Transverse colon (tissue), 4 donors: ENCODE measurements around the gene LCAT. TPM values are rescaled to one million over a fixed set of nuclear protein-coding genes. Genes with fewer than 3 reads are reported as not detected.

Experiments
- DNase-seq: peaks from one replicate; pipeline ENCODE4 v3.0.0-alpha.2; 2019
- H3K27ac ChIP-seq, 4 donors: fragments of 200-600 bp; sonication (generic); 2 replicates each; pipeline ENCODE4 v1.5.1; 2016 to 2018; ENCODE audit warnings: inconsistent platforms in 4 of 4
- H3K27me3 ChIP-seq: fragments of 200-600 bp; sonication (generic); 2 replicates; pipeline ENCODE4 v1.5.1; 2017; ENCODE audit warnings: inconsistent platforms
- H3K36me3 ChIP-seq, 4 donors: fragments of 200-600 bp; sonication (generic); 2 replicates each; pipeline ENCODE4 v1.5.1; 2017 to 2019; ENCODE audit warnings: inconsistent platforms in 4 of 4
- H3K4me1 ChIP-seq, 4 donors: fragments of 200-600 bp; sonication (generic); 2 replicates each; pipeline ENCODE4 v1.5.1; 2017 to 2020; ENCODE audit warnings: inconsistent platforms in 4 of 4
- H3K4me3 ChIP-seq, 4 donors: fragments of 200-600 bp; sonication (generic); 1 replicate in 1 of 4; 2 replicates in 3 of 4; pipeline versions ENCODE4 v1.5.1 to v1.6.1; 2017 to 2019; ENCODE audit warnings: inconsistent platforms in 4 of 4
- H3K9me3 ChIP-seq, 2 donors: fragments of 200-600 bp; sonication (generic); 2 replicates each; pipeline ENCODE4 v1.5.1; 2017 to 2019; ENCODE audit warnings: inconsistent platforms in 2 of 2
- EP300 ChIP-seq: sonication (generic); formaldehyde crosslinking; IDR thresholded peaks from one replicate; pipeline ENCODE4 v1.6.1; 2017; ENCODE audit warnings: antibody characterized with exemption, low read depth
- POLR2A ChIP-seq: fragments of 450-650 bp; IDR thresholded peaks from one replicate; pipeline ENCODE4 v1.6.1; 2016; ENCODE audit warnings: antibody characterized with exemption, mild to moderate bottlenecking, moderate library complexity
- POLR2AphosphoS5 ChIP-seq, 3 donors: sonication (generic); formaldehyde crosslinking; IDR thresholded peaks; one replicate each; pipeline ENCODE4 v1.6.1; 2016; ENCODE audit warnings: antibody characterized with exemption in 3 of 3
- WGBS, 2 donors: methylation state at CpG; one replicate each; pipeline ENCODE4 v1.1.5; 2018; ENCODE audit warnings: low coverage in 1 of 2; 5-methylcytosine and 5-hydroxymethylcytosine counted together
- in situ Hi-C, 4 donors: fragments of 200-750 bp; cut with MboI; loops; one replicate each; pipeline versions ENCODE4 v1.15.0 to v1.15.1; 2017; ENCODE audit warnings: low sequenced_read_pairs in 3 of 4, low pct_ligation_motif_present in 1 of 4, low pct_unique_long_range_greater_than_20kb in 1 of 4
- intact Hi-C: fragments of 100-400 bp; cut with DNase I; formaldehyde crosslinking; loops from one replicate; pipeline ENCODE4 v1.15.1; 2023; ENCODE audit warnings: low total_unique reads
- total RNA-seq, 4 donors: library from RNA; depleted of rRNA; stranded (reverse); fragments of >200 nt; gene quantifications; one replicate each; pipeline ENCODE4 v1.1.0, GENCODE V29; 2016
- TF ChIP-seq, protein P1 (sequence below), 5 experiments: fragments of 200-600 bp in 3 of 5; fragments of 450-650 bp in 2 of 5; sonication (generic) in 3 of 5; IDR thresholded peaks; 1 replicate in 2 of 5; 2 replicates in 3 of 5; pipeline ENCODE4 v1.5.1; 2016 to 2017; ENCODE audit warnings: antibody characterized with exemption in 5 of 5, inconsistent platforms in 3 of 5, mild to moderate bottlenecking in 2 of 5, moderate library complexity in 1 of 5

The LCAT gene
- total RNA-seq, 4 donors from 2014 or later = 2.2 to 30.7 (median 4.2) TPM

DNA sequence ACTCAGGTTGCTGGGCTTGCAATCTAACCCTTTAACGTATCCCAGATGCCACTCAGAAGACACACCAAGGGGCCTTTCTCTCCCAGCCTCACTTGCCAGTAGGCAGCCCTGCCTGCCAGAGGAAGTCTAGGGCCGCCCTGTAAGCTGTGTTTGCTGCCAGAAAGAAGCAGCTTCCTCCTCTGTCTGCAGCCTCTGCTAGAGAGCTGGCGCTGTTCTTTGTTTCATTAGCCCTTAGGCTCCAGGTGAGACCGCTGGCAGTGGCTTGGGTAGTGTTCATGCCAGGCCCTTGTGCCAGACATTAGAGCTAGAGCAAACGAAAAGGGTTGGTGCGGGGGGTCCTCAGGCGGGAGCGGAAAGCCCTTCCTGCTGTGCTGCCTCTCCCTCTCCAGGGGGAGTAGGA is 21.2 kb downstream of the LCAT start:
- Histone ChIP-seq H3K4me3 (no peak overlapping the region), H3K4me1 (peaks cover 0 to 5% (median 4%) of the 10 kb centered on the region in 4 donors), H3K27me3 (no peaks in the 10 kb centered on the region), H3K9me3 (no peaks in the 10 kb centered on the region), H3K27ac (no peak overlapping the region), H3K36me3 (peaks cover 0 to 5% (median 2%) of the 10 kb centered on the region in 4 donors)
- in situ Hi-C loops (loop anchor here in 2 of 4 donors (10.0 kb wide), 1 partner anchor 108 kb away; no protein-coding TSS in a partner anchor), intact Hi-C loops (loop anchor here (10.0 kb wide), 1 partner anchor 108 kb away; no protein-coding TSS in a partner anchor)
- no peak for DNase-seq
- 86% methylated on average over 8 of the region's 8 CpGs; no CpG with 5 or more reads in 1 of the 2 donors for WGBS, 2 donors
- TF ChIP-seq POLR2A = no peak
- TF ChIP-seq EP300 = no peak
- TF ChIP-seq POLR2AphosphoS5 (IDR thresholded peaks at IDR 0.05) = no peak
- TF ChIP-seq, protein P1, sequence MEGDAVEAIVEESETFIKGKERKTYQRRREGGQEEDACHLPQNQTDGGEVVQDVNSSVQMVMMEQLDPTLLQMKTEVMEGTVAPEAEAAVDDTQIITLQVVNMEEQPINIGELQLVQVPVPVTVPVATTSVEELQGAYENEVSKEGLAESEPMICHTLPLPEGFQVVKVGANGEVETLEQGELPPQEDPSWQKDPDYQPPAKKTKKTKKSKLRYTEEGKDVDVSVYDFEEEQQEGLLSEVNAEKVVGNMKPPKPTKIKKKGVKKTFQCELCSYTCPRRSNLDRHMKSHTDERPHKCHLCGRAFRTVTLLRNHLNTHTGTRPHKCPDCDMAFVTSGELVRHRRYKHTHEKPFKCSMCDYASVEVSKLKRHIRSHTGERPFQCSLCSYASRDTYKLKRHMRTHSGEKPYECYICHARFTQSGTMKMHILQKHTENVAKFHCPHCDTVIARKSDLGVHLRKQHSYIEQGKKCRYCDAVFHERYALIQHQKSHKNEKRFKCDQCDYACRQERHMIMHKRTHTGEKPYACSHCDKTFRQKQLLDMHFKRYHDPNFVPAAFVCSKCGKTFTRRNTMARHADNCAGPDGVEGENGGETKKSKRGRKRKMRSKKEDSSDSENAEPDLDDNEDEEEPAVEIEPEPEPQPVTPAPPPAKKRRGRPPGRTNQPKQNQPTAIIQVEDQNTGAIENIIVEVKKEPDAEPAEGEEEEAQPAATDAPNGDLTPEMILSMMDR (IDR thresholded peaks at IDR 0.05) = no peak

DNA sequence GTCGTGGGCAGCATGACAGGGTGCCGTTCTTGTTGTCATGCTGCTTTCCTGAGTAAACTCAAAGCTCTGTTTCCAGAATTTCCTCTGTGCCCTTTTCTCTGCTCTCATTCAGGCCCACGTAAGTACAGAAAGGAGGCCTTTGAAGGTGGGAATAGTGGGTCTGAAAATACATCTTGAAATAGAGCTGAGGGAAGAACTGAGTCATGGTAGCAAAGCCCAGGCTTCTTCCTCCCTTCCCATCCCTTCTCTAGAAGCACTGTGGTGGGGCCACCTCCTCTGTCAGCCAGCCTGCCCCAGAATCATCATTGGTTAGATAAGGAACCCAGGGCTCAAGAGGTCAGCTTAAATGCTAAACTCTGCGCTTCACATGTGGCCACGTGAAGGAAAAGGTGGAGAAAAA is 21.7 kb downstream of the LCAT start:
- whole genome bisulfite sequencing, 2 donors = 83 to 85% methylated on average over 3 to 5 of the region's 5 CpGs
- Histone ChIP-seq H3K27me3 (no peaks in the 10 kb centered on the region), H3K4me3 (no peak overlapping the region), H3K36me3 (no peaks in the 10 kb centered on the region), H3K9me3 (no peaks in the 10 kb centered on the region), H3K27ac (no peak overlapping the region), H3K4me1 (peaks cover 0 to 11% (median 7%) of the 10 kb centered on the region in 4 donors)
- in situ Hi-C loops = loop anchor here in 2 of 4 donors (10.0 kb wide), 1 partner anchor 107 kb away; no protein-coding TSS in a partner anchor
- intact Hi-C loops = loop anchor here (10.0 kb wide), 1 partner anchor 107 kb away; no protein-coding TSS in a partner anchor
- TF ChIP-seq, protein P1 (IDR thresholded peaks at IDR 0.05) = no peak
- no peak for TF ChIP-seq POLR2AphosphoS5 (IDR thresholded peaks at IDR 0.05)
- no peak for TF ChIP-seq EP300
- TF ChIP-seq POLR2A = no peak
- no peak for DNase-seq

DNA sequence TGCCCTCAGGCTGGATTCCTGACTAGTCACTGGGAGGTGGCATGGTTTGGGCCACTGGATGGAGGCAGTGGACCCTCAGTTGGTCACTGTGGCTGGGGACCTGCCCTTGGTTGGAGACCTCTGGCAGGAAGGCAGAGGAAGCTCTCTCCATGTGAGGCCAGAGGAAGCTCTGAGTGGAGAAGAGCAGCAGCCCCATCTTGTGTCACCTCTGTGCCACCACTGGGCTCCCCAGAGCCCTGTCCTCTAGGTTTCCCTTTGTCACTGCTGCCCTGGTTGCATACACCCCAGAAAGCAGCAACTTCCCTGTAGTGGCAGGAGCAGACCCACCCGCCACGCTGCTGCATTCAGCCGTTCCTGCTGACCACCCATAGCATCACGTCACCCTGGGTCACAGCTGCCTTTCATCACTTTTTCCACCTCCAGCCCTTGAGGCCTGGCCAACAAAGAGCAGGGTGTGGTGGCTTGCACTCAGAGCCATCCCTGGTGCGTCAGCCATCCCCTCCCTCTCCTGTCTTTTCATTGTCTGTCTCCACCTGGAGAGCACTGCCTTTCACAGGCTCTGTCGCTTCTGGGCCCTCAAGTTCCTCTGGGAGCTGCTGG is 24.2 kb downstream of the LCAT start:
- intact Hi-C loops = loop anchor here (10.0 kb wide), 1 partner anchor 105 kb away; no protein-coding TSS in a partner anchor
- peaks cover 6 to 31% (median 14%) of the 10 kb centered on the region in 4 donors for H3K4me1 ChIP-seq
- in situ Hi-C loops = loop anchor here in 2 of 4 donors (10.0 kb wide), 1 partner anchor 105 kb away; no protein-coding TSS in a partner anchor
- H3K27ac ChIP-seq = no peak overlapping the region
- 86 to 88% methylated on average over 2 to 6 of the region's 6 CpGs for WGBS, 2 donors
- H3K4me3 ChIP-seq = no peak overlapping the region
- no peak for TF ChIP-seq POLR2AphosphoS5 (IDR thresholded peaks at IDR 0.05)
- TF ChIP-seq, protein P1 (IDR thresholded peaks at IDR 0.05) = no peak
- TF ChIP-seq POLR2A = no peak
- TF ChIP-seq EP300 = no peak
- DNase-seq = no peak
- no peaks in the 10 kb centered on the region for H3K27me3 ChIP-seq
- H3K36me3 ChIP-seq = no peaks in the 10 kb centered on the region
- no peaks in the 10 kb centered on the region for H3K9me3 ChIP-seq

DNA sequence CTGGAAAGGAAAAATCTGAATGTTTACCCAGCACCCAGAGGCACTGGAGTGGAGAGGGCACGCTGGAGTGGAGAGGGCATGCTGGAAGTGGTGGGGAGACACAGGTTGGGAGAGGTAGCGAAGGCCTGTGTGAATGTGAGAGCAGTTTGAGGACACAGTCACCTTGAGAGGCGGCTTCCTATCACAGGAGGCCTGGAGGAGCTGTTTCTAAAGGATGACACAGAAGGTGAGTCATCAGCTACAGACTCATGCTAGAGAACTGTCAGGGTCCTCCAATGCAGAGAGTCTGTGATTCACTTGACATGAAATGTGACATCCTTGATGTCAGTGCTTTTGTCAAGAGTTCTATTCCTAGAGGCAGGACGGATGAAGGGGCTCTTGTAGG is 26.1 kb downstream of the LCAT start:
- H3K4me3 ChIP-seq = no peak overlapping the region
- intact Hi-C loops (no loop called here), in situ Hi-C loops (no loop called here)
- WGBS, 2 donors = 85 to 89% methylated on average over 3 to 4 of the region's 4 CpGs
- peaks cover 6 to 31% (median 14%) of the 10 kb centered on the region in 4 donors for H3K4me1 ChIP-seq
- TF ChIP-seq POLR2AphosphoS5 (IDR thresholded peaks at IDR 0.05) = no peak
- TF ChIP-seq POLR2A = no peak
- TF ChIP-seq, protein P1 (IDR thresholded peaks at IDR 0.05) = no peak
- no peak for TF ChIP-seq EP300
- no peaks in the 10 kb centered on the region for H3K36me3 ChIP-seq
- peak overlapping the region; percentile 10 to 54 (median 32) for H3K27ac ChIP-seq
- no peak for DNase-seq
- no peaks in the 10 kb centered on the region for H3K9me3 ChIP-seq
- no peaks in the 10 kb centered on the region for H3K27me3 ChIP-seq
